Bronchial epithelial cell (primary cell): ENCODE data around the gene SLC1A1. TPM values are rescaled to one million over a fixed set of nuclear protein-coding genes. Genes with fewer than 3 reads are reported as not detected.

Experiments used
- DNase-seq: peaks from one replicate; pipeline ENCODE4 v3.0.0-alpha.2; 2010; ENCODE audit warnings: low read depth
- FAIRE-seq: peaks from 2 replicates; lab custom pipeline; 2011; peaks lifted over from hg19 to GRCh38; lab: Jason Lieb, UNC
- H3K27me3 ChIP-seq: 2 replicates; pipeline ENCODE4 v1.5.1; 2011; ENCODE audit warnings: low read length; ENCODE audit not compliant: control insufficient read depth, insufficient read depth
- H3K36me3 ChIP-seq: 2 replicates; pipeline ENCODE4 v1.5.1; 2011; ENCODE audit warnings: low read length; ENCODE audit not compliant: control insufficient read depth, insufficient read depth
- H3K4me3 ChIP-seq: 2 replicates; pipeline ENCODE4 v1.5.1; 2011; ENCODE audit warnings: mild to moderate bottlenecking, low read depth, low read length, control low read depth
- total RNA-seq: library from RNA; depleted of rRNA; stranded (reverse); fragments of >200 nt; gene quantifications from 2 replicates; pipeline ENCODE4 v1.2.1, GENCODE V29; 2014
- TF ChIP-seq, protein P1 (sequence below): IDR thresholded peaks from 2 replicates; pipeline ENCODE4 v1.5.1; 2011; ENCODE audit warnings: mild to moderate bottlenecking, moderate library complexity, low read length, control low read depth, inconsistent platforms; ENCODE audit not compliant: insufficient read depth, severe bottlenecking

The SLC1A1 gene
- total RNA-seq, 1 donor from 2014 or later: 1.1 TPM

DNA sequence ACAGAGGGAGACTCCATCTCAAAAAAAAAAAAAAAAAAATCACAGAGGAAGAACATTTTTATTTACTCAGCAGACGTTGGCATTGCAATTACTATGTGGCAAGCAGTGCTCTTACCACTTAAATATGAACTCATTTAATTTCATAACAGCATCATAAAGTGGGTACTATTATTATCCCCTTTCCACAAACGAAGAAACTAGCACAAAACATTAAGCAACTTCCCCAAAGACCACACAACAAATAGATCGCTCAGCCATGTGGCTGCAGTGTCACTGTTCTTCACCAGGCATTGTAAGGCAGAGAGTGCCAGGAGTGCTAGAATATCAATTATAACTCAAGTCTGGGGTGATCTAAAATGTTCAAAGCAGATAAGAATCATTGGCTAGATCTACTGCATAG lies 102.0 kb downstream of the SLC1A1 start:
- no peak for FAIRE-seq
- TF ChIP-seq, protein P1, sequence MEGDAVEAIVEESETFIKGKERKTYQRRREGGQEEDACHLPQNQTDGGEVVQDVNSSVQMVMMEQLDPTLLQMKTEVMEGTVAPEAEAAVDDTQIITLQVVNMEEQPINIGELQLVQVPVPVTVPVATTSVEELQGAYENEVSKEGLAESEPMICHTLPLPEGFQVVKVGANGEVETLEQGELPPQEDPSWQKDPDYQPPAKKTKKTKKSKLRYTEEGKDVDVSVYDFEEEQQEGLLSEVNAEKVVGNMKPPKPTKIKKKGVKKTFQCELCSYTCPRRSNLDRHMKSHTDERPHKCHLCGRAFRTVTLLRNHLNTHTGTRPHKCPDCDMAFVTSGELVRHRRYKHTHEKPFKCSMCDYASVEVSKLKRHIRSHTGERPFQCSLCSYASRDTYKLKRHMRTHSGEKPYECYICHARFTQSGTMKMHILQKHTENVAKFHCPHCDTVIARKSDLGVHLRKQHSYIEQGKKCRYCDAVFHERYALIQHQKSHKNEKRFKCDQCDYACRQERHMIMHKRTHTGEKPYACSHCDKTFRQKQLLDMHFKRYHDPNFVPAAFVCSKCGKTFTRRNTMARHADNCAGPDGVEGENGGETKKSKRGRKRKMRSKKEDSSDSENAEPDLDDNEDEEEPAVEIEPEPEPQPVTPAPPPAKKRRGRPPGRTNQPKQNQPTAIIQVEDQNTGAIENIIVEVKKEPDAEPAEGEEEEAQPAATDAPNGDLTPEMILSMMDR: no peak
- DNase-seq: no peak

GRCh38 chr9:4592886-4593285 lies 102.6 kb downstream of the SLC1A1 start:
- no peaks in the 10 kb centered on the region for H3K27me3 ChIP-seq
- TF ChIP-seq, protein P1: no peak
- H3K36me3 ChIP-seq: no peaks in the 10 kb centered on the region
- DNase-seq: no peak
- no peak overlapping the region for H3K4me3 ChIP-seq
- FAIRE-seq: no peak

More for the DNA sequence above, 102.0 kb downstream of the SLC1A1 start:
- no peaks in the 10 kb centered on the region for H3K27me3 ChIP-seq
- no peaks in the 10 kb centered on the region for H3K36me3 ChIP-seq
- H3K4me3 ChIP-seq: no peak overlapping the region

DNA sequence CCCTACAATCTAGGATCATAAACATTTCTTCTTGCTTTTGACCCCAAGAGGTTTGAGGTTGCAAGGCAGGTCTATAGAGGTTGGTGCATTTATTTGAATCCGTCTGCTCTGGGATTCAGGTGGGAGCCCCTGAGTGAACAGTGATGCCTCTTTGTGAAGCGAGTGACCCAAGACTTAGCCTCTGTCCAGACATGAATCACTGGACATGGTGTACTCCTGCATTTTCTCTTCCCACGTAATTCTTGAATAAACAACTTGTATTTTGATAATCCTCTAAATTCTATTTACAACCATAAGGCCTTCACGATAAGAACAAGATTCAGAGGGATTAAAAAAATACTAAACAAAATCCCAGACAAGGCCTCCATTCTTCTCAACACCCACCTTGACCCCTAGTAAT lies 104.3 kb downstream of the SLC1A1 start:
- H3K4me3 ChIP-seq: no peak overlapping the region
- H3K27me3 ChIP-seq: no peaks in the 10 kb centered on the region
- TF ChIP-seq, protein P1: no peak
- no peak for DNase-seq
- H3K36me3 ChIP-seq: no peaks in the 10 kb centered on the region
- no peak for FAIRE-seq

GRCh38 chr9:4594994-4595393 lies 104.7 kb downstream of the SLC1A1 start:
- DNase-seq (no peak), FAIRE-seq (no peak)
- TF ChIP-seq, protein P1: no peak
- Histone ChIP-seq H3K36me3 (no peaks in the 10 kb centered on the region), H3K27me3 (no peaks in the 10 kb centered on the region), H3K4me3 (no peak overlapping the region)

DNA sequence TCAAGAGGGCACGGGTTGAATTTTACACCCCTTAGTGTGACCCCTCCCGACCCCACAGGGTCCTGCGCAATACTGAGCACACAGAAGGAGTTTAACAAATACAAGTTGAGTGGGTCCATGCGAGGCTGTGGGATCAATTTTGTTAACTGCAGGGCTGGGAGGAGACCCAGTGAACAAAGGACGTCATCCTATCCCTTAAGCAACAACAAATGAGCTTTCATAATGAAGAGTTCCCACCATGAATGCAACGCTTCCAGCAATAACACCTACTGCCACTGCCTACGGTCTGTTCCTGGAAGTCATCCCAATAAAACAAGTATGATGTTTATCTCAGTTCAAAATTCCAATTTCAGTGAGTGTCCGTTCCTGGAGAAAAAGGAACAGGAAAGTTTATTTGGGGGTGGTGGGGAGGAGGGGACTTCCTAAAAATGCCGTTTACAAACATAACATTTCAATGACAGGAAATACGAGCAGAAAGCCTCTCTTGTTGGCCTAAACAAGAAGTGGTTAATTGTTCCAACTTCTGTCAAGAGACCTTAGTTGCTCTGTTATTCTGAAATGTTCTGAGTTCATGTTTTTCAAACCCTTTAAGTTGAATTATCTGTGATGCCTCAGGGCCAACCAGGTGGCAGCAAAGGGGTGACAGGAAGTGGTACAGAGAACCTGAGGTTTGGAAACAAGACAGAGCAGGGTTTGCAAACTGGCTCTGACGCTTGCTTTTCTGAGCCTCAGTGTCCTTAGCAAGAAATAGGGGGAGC lies 106.1 kb downstream of the SLC1A1 start:
- H3K36me3 ChIP-seq: no peaks in the 10 kb centered on the region
- H3K4me3 ChIP-seq: no peak overlapping the region
- DNase-seq: no peak
- no peaks in the 10 kb centered on the region for H3K27me3 ChIP-seq
- TF ChIP-seq, protein P1: no peak
- FAIRE-seq: no peak
